Measurements from ENCODE around the gene TRA2A. TPM values are rescaled to one million over a fixed set of nuclear protein-coding genes. Genes with fewer than 3 reads are reported as not detected.
A peak's percentile ranks its signal among the peaks of the same experiment; 100 is the strongest.

Gene TRA2A
- total RNA-seq, 1 donor from 2014 or later: 120 TPM

DNA sequence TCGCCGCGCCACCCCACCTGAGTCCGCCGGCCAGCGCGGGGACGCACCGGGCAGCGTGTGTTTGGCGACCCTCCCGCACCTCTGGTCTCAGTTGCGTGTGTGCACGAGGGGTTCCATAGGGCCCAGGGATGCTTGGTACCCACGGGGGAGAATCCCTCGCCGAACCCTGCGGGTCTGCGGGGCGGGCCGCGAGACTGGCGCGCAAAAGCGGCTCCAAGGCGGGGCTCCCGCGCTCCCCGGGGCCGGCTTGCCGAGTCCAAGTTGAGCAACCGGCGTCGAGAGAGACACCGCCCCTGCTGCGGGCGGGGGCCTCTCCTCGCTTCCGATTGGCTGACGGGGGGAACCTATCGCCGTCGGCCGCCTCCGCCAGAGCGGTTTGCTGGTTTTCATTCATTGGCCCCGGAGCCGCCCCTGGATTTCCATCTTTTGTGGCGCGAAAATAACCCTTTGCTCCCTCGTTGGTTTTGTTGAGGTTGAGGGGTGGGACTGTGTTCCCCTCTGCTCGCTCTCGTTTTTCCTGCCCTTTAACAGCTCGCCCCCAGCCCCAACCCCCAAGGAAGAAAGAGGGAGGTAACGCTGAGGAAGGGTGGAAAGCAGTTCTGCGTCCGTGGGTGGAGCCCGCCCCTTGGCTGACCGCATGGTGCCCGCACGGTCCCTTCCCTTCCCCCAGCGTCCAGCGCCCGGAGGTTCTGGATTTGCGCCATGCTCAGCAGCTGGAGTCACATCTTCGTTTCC, 57.5 kb downstream of the TRA2A start:
- TF ChIP-seq, protein P1, sequence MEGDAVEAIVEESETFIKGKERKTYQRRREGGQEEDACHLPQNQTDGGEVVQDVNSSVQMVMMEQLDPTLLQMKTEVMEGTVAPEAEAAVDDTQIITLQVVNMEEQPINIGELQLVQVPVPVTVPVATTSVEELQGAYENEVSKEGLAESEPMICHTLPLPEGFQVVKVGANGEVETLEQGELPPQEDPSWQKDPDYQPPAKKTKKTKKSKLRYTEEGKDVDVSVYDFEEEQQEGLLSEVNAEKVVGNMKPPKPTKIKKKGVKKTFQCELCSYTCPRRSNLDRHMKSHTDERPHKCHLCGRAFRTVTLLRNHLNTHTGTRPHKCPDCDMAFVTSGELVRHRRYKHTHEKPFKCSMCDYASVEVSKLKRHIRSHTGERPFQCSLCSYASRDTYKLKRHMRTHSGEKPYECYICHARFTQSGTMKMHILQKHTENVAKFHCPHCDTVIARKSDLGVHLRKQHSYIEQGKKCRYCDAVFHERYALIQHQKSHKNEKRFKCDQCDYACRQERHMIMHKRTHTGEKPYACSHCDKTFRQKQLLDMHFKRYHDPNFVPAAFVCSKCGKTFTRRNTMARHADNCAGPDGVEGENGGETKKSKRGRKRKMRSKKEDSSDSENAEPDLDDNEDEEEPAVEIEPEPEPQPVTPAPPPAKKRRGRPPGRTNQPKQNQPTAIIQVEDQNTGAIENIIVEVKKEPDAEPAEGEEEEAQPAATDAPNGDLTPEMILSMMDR (conservative IDR thresholded peaks at IDR 0.05): no peak
- Mint-ChIP-seq H3K9me3 (no peaks in the 10 kb centered on the region), H3K27me3 (ENCODE audit: low read depth) (peaks cover 11% of the 10 kb centered on the region), H3K27ac (ENCODE audit: unreplicated experiment) (peak overlapping the region; percentile 98), H3K36me3 (ENCODE audit: low read depth) (peaks cover 2% of the 10 kb centered on the region), H3K4me3 (peak overlapping the region; percentile 97), H3K4me1 (peaks cover 48% of the 10 kb centered on the region)
- peak; percentile 87 for DNase-seq (ENCODE audit: low read depth, low spot score)

DNA sequence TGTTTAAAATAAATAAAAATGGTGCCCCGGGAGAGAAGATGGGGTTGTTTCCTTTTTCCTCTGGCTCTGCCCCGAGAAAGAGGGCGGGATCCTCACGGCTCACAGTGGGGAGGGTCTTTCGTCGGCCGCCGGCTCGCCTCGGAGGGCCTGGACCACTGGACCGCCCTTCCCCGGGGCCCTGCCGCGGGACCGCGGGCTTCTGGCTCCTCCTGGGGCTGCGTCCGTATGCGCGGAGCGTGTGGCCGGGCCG, 58.0 kb downstream of the TRA2A start:
- TF ChIP-seq, protein P1 (conservative IDR thresholded peaks at IDR 0.05): no peak
- peaks cover 11% of the 10 kb centered on the region for H3K27me3 Mint-ChIP-seq (ENCODE audit: low read depth)
- peaks cover 48% of the 10 kb centered on the region for H3K4me1 Mint-ChIP-seq
- peak overlapping the region; percentile 98 for H3K27ac Mint-ChIP-seq (ENCODE audit: unreplicated experiment)
- peaks cover 2% of the 10 kb centered on the region for H3K36me3 Mint-ChIP-seq (ENCODE audit: low read depth)
- DNase-seq (ENCODE audit: low read depth, low spot score): peak; percentile 46
- peak overlapping the region; percentile 97 for H3K4me3 Mint-ChIP-seq
- no peaks in the 10 kb centered on the region for H3K9me3 Mint-ChIP-seq

DNA sequence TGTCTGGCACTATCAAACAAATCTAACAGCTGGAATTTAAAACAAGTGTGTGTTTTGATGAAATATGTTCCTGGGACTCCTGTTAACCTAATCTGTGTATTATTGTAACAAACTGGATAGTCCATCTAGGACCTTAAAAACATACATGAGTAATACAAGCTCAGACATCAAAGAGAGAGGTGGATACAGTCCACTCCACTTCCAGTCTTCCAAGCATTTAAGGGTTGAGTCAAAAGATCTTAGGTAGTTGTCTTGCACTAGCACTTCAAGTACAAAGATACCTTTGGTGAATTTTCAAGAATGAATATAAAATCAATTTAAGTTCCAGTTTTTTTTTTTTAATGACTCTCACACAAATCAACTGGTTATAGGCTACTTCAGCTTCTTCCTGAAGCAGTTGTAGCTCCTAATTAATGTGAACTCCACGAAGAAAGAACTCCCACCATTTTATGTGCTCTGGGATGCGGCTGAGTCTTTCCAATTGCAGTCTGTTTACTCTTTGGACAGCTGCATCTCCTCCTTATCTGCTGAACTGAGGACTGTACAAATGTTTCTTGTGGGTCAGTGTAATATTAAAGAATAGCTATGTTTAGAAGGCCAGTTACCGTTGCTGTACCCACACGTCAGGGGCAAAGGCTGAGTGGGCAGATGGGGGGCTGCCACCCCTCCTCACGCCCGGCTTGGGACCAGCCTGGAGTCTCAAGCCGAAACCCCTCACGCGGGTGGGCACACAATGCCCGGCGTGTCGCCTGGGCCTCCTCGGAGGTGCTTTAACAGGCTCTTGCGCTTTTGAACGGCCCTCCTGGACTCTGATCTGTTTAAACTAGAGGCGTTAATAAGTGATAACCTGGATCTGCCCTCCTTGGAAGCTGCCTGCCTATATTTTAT, 58.6 kb downstream of the TRA2A start:
- H3K4me3 Mint-ChIP-seq: peak overlapping the region; percentile 97
- peak; percentile 27 for DNase-seq (ENCODE audit: low read depth, low spot score)
- TF ChIP-seq, protein P1 (conservative IDR thresholded peaks at IDR 0.05): no peak
- peaks cover 45% of the 10 kb centered on the region for H3K4me1 Mint-ChIP-seq
- peaks cover 2% of the 10 kb centered on the region for H3K36me3 Mint-ChIP-seq (ENCODE audit: low read depth)
- H3K27ac Mint-ChIP-seq (ENCODE audit: unreplicated experiment): peak overlapping the region; percentile 98
- H3K27me3 Mint-ChIP-seq (ENCODE audit: low read depth): peaks cover 11% of the 10 kb centered on the region
- no peaks in the 10 kb centered on the region for H3K9me3 Mint-ChIP-seq

DNA sequence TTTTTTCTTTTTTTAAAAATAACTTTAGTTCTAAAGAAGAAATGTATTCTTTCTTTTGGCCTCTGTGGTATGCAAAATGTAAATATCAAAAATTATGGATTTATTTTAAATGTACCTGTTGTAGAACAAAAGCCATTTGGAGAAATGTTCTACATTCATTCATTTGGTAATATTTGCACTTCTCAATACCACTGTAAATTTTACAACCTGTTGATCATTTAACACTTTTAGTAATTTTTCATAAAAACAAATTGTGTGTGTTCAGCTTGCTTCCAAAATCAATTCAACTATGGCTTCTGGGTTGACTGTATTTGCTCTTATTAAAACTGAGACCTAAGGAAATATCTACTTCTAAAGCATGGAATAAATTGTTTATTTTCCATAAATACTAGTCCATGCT, 59.2 kb downstream of the TRA2A start:
- Mint-ChIP-seq H3K4me3 (peak overlapping the region; percentile 97), H3K9me3 (no peaks in the 10 kb centered on the region), H3K27ac (ENCODE audit: unreplicated experiment) (peak overlapping the region; percentile 98), H3K36me3 (ENCODE audit: low read depth) (peaks cover 2% of the 10 kb centered on the region), H3K4me1 (peaks cover 48% of the 10 kb centered on the region), H3K27me3 (ENCODE audit: low read depth) (peaks cover 11% of the 10 kb centered on the region)
- TF ChIP-seq, protein P1 (conservative IDR thresholded peaks at IDR 0.05): no peak
- no peak for DNase-seq (ENCODE audit: low read depth, low spot score)

GRCh38 chr7:23472046-23472445, 59.7 kb downstream of the TRA2A start:
- H3K27ac Mint-ChIP-seq (ENCODE audit: unreplicated experiment): peak overlapping the region; percentile 90
- TF ChIP-seq, protein P1 (conservative IDR thresholded peaks at IDR 0.05): no peak

More at GRCh38 chr7:23472046-23472445, 59.7 kb downstream of the TRA2A start:
- peaks cover 2% of the 10 kb centered on the region for H3K36me3 Mint-ChIP-seq (ENCODE audit: low read depth)
- DNase-seq (ENCODE audit: low read depth, low spot score): no peak
- no peaks in the 10 kb centered on the region for H3K9me3 Mint-ChIP-seq
- peaks cover 11% of the 10 kb centered on the region for H3K27me3 Mint-ChIP-seq (ENCODE audit: low read depth)
- H3K4me3 Mint-ChIP-seq: peak overlapping the region; percentile 98
- peaks cover 48% of the 10 kb centered on the region for H3K4me1 Mint-ChIP-seq

Measured in neural crest cell (in vitro differentiated cells).